Ishikawa (cell line): ENCODE data around the gene ACTN2.

Source experiments
- CEBPB ChIP-seq: IDR thresholded peaks from 2 replicates; pipeline ENCODE4 v1.6.1; 2012
- CREB1 ChIP-seq: IDR thresholded peaks from 2 replicates; pipeline ENCODE4 v1.6.1; 2012; ENCODE audit warnings: low read depth
- EGR1 ChIP-seq: IDR thresholded peaks from 2 replicates; pipeline ENCODE4 v1.6.1; 2012
- EP300 ChIP-seq: IDR thresholded peaks from 2 replicates; pipeline ENCODE4 v1.6.1; 2012; ENCODE audit warnings: borderline replicate concordance
- FOXM1 ChIP-seq: IDR thresholded peaks from 2 replicates; pipeline ENCODE4 v1.6.1; 2012; ENCODE audit warnings: low read depth, borderline replicate concordance
- MAX ChIP-seq: IDR thresholded peaks from 2 replicates; pipeline ENCODE4 v1.6.1; 2012
- NFIC ChIP-seq: IDR thresholded peaks from 2 replicates; pipeline ENCODE4 v1.6.1; 2012
- RAD21 ChIP-seq: IDR thresholded peaks from 2 replicates; pipeline ENCODE4 v1.6.1; 2012; ENCODE audit warnings: low read depth
- REST ChIP-seq: IDR thresholded peaks from 2 replicates; pipeline ENCODE4 v1.6.1; 2012; ENCODE audit warnings: low read depth, mild to moderate bottlenecking
- TAF1 ChIP-seq: IDR thresholded peaks from 2 replicates; pipeline ENCODE4 v1.6.1; 2012; ENCODE audit warnings: low read depth, mild to moderate bottlenecking
- TCF12 ChIP-seq: IDR thresholded peaks from 2 replicates; pipeline ENCODE4 v1.6.1; 2012; ENCODE audit warnings: low read depth
- TEAD4 ChIP-seq: IDR thresholded peaks from 2 replicates; pipeline ENCODE4 v1.6.1; 2012
- USF1 ChIP-seq: IDR thresholded peaks from 2 replicates; pipeline ENCODE4 v1.6.1; 2012
- YY1 ChIP-seq: IDR thresholded peaks from 2 replicates; pipeline ENCODE4 v1.6.1; 2012; ENCODE audit warnings: low read depth
- ZBTB7A ChIP-seq: IDR thresholded peaks from 2 replicates; pipeline ENCODE4 v1.6.1; 2012; ENCODE audit warnings: low read depth

Gene ACTN2

GRCh38 chr1:236747311-236747985 is 61.1 kb downstream of the ACTN2 start:
- no peak for TF ChIP-seq NFIC
- no peak for TF ChIP-seq REST
- no peak for TF ChIP-seq CEBPB
- TF ChIP-seq EP300: no peak
- no peak for TF ChIP-seq TCF12
- no peak for TF ChIP-seq EGR1
- TF ChIP-seq ZBTB7A: no peak
- TF ChIP-seq FOXM1: no peak
- TF ChIP-seq TAF1: no peak
- no peak for TF ChIP-seq RAD21
- TF ChIP-seq TEAD4: no peak
- no peak for TF ChIP-seq CREB1
- no peak for TF ChIP-seq MAX
- TF ChIP-seq YY1: no peak
- TF ChIP-seq USF1: no peak

GRCh38 chr1:236748268-236748870 is 62.1 kb downstream of the ACTN2 start:
- TF ChIP-seq EP300: no peak
- no peak for TF ChIP-seq MAX
- TF ChIP-seq NFIC: no peak
- TF ChIP-seq EGR1: no peak
- TF ChIP-seq USF1: no peak
- no peak for TF ChIP-seq YY1
- no peak for TF ChIP-seq CEBPB
- TF ChIP-seq TEAD4: no peak
- no peak for TF ChIP-seq ZBTB7A
- TF ChIP-seq TAF1: no peak
- no peak for TF ChIP-seq REST
- no peak for TF ChIP-seq TCF12
- TF ChIP-seq FOXM1: no peak
- no peak for TF ChIP-seq CREB1
- no peak for TF ChIP-seq RAD21

- no peak for TF ChIP-seq MAX
- no peak for TF ChIP-seq CEBPB
- TF ChIP-seq TCF12: no peak
- TF ChIP-seq TEAD4: no peak
- no peak for TF ChIP-seq TAF1
- no peak for TF ChIP-seq REST
- TF ChIP-seq YY1: no peak
- no peak for TF ChIP-seq EGR1
- TF ChIP-seq EP300: no peak
- no peak for TF ChIP-seq RAD21
- TF ChIP-seq NFIC: no peak
- TF ChIP-seq ZBTB7A: no peak
- TF ChIP-seq USF1: no peak
- no peak for TF ChIP-seq FOXM1
- TF ChIP-seq CREB1: no peak
Observed at GRCh38 chr1:236750928-236751327, 64.6 kb downstream of the ACTN2 start.
